ENCODE results near the gene LRMDA. TPM values are rescaled to one million over a fixed set of nuclear protein-coding genes. Genes with fewer than 3 reads are reported as not detected.

Gene LRMDA
- total and polyA plus RNA-seq, 2 of the 4 experiments (the other 2 are of a cell fraction): 0.07 TPM; not detected in 1

DNA sequence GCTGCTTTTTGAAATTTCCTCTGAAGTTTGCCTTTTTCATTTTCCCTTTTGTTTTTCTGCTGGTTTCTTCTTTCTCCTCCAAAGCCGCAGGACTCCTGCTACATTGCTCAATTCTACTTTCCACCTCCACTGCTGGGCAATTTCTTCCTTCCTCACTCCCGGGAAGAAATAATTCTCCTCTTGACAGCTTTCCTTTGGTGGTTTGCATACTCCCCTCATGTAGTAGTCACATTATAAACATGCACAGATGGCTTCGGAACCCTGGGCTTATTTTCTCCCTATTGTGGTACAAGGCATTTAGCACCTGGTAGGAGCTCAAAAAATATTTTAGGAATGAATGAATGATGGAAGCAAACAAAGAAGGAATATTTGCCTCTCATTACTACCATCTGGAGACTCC is 977.2 kb downstream of the LRMDA start:
- no CpG with 5 or more reads among the region's 3 CpGs for WGBS, 2 experiments (ENCODE audit: extremely low coverage in 2 of 2, insufficient read length in 1 of 2)
- Histone ChIP-seq H3K4me1 (ENCODE audit: control insufficient read depth, insufficient read depth, low read length) (peaks cover 3% of the 10 kb centered on the region; the same call in 1 of the 2 replicates), H3K4ac (ENCODE audit: low read depth, low read length) (no peak overlapping the region), H3K9me1 (ENCODE audit: insufficient read depth, low read length) (no peaks in the 10 kb centered on the region), H4K8ac (ENCODE audit: low read depth in 2 of 2, low read length in 2 of 2) (no peak overlapping the region), H4K91ac (ENCODE audit: insufficient read depth, low read depth, low read length) (no peak overlapping the region), H2AK5ac (ENCODE audit: low read depth, low read length) (no peak overlapping the region), H3K36me3 (ENCODE audit: control insufficient read depth, insufficient read depth, low read length) (no peaks in the 10 kb centered on the region), H3K9me3 (ENCODE audit: control insufficient read depth, insufficient read depth, low read length) (peaks cover 3% of the 10 kb centered on the region; the same call in 1 of the 2 replicates), H4K20me1 (ENCODE audit: insufficient read depth, low read length) (no peaks in the 10 kb centered on the region), H3K14ac (replicated peaks; ENCODE audit: low read depth, low read length) (no peak overlapping the region), H3K79me1 (ENCODE audit: low read depth in 1 of 2, low read length in 2 of 2) (no peaks in the 10 kb centered on the region), H3K27me3 (ENCODE audit: control insufficient read depth, insufficient read depth, low read length) (no peaks in the 10 kb centered on the region), H3K23ac (ENCODE audit: low read depth, low read length) (no peak overlapping the region), H3K27ac (ENCODE audit: insufficient read depth, low read length) (no peak overlapping the region), H2BK120ac (ENCODE audit: low read depth, low read length) (no peak overlapping the region), H3K18ac (ENCODE audit: low read depth, low read length) (no peak overlapping the region), H2BK20ac (ENCODE audit: low read depth, low read length) (no peak overlapping the region), H3K56ac (ENCODE audit: extremely low read depth, insufficient read depth, low read length) (no peak overlapping the region), H3K4me3 (ENCODE audit: insufficient read depth, low read depth, low read length) (no peak overlapping the region), H2BK5ac (ENCODE audit: low read depth, low read length, poor library complexity, severe bottlenecking) (no peak overlapping the region), H2AFZ (replicated peaks; ENCODE audit: low read length, poor library complexity) (no peak overlapping the region), H2BK15ac (ENCODE audit: low read depth, low read length) (no peak overlapping the region), H3K9ac (ENCODE audit: low read depth, low read length) (no peak overlapping the region), H2AK9ac (replicated peaks; ENCODE audit: low read depth, low read length, poor library complexity) (no peak overlapping the region), H4K5ac (ENCODE audit: low read depth, low read length) (no peak overlapping the region), H3K4me2 (ENCODE audit: low read depth, low read length) (no peak overlapping the region)
- DNase-seq: no peak
- no peak for TF ChIP-seq CEBPB (IDR thresholded peaks at IDR 0.05; ENCODE audit: low read depth, low read length)
- no peak for TF ChIP-seq RAD21 (IDR thresholded peaks at IDR 0.05; ENCODE audit: low read length)
- TF ChIP-seq, protein P1, sequence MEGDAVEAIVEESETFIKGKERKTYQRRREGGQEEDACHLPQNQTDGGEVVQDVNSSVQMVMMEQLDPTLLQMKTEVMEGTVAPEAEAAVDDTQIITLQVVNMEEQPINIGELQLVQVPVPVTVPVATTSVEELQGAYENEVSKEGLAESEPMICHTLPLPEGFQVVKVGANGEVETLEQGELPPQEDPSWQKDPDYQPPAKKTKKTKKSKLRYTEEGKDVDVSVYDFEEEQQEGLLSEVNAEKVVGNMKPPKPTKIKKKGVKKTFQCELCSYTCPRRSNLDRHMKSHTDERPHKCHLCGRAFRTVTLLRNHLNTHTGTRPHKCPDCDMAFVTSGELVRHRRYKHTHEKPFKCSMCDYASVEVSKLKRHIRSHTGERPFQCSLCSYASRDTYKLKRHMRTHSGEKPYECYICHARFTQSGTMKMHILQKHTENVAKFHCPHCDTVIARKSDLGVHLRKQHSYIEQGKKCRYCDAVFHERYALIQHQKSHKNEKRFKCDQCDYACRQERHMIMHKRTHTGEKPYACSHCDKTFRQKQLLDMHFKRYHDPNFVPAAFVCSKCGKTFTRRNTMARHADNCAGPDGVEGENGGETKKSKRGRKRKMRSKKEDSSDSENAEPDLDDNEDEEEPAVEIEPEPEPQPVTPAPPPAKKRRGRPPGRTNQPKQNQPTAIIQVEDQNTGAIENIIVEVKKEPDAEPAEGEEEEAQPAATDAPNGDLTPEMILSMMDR (conservative IDR thresholded peaks at IDR 0.05; ENCODE audit: low read depth, low read length): no peak
- no peak for TF ChIP-seq MXI1 (IDR thresholded peaks at IDR 0.05; ENCODE audit: borderline replicate concordance, low read depth, low read length)
- no peak for TF ChIP-seq SMC3 (IDR thresholded peaks at IDR 0.05; ENCODE audit: low read depth, low read length)
- BruUV-seq (replicated peaks): no TSS peak
- in situ Hi-C loops (cut with MboI; ENCODE audit: low sequenced_read_pairs) (no loop called here), intact Hi-C loops (cut with micrococcal nuclease) (no loop called here), dilution Hi-C loops (cut with HindIII; ENCODE audit: low sequenced_read_pairs, unreplicated experiment) (no loop called here)
- ChIA-PET POLR2A (ENCODE audit: unreplicated experiment) (interaction anchor here (0.5 kb wide), 1 partner anchor 71 kb away, joined by 5 read pairs; no protein-coding TSS in a partner anchor), CTCF (interaction anchor here (1.2 kb wide), 1 partner anchor 10 kb away, joined by 4 read pairs; no protein-coding TSS in a partner anchor)
- no peak for ATAC-seq (ENCODE audit: low read depth)

Data from IMR-90 (cell line).